ENCODE results near the gene MAP3K5.

- TF ChIP-seq, protein P1, sequence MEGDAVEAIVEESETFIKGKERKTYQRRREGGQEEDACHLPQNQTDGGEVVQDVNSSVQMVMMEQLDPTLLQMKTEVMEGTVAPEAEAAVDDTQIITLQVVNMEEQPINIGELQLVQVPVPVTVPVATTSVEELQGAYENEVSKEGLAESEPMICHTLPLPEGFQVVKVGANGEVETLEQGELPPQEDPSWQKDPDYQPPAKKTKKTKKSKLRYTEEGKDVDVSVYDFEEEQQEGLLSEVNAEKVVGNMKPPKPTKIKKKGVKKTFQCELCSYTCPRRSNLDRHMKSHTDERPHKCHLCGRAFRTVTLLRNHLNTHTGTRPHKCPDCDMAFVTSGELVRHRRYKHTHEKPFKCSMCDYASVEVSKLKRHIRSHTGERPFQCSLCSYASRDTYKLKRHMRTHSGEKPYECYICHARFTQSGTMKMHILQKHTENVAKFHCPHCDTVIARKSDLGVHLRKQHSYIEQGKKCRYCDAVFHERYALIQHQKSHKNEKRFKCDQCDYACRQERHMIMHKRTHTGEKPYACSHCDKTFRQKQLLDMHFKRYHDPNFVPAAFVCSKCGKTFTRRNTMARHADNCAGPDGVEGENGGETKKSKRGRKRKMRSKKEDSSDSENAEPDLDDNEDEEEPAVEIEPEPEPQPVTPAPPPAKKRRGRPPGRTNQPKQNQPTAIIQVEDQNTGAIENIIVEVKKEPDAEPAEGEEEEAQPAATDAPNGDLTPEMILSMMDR (IDR thresholded peaks at IDR 0.05): no peak
- TF ChIP-seq POLR2A (IDR thresholded peaks at IDR 0.05; ENCODE audit: low read depth): no peak
Observed at GRCh38 chr6:136764517-136764993, 27.7 kb downstream of the MAP3K5 start.
